Activated T-cell treated with anti-CD3 and anti-CD28 coated beads for 4 hours (primary cell): ENCODE measurements around the gene DSG2.

Source experiments
- DNase-seq: peaks from one replicate; pipeline ENCODE4 v3.0.0-alpha.2; 2020

The DSG2 gene

DNA sequence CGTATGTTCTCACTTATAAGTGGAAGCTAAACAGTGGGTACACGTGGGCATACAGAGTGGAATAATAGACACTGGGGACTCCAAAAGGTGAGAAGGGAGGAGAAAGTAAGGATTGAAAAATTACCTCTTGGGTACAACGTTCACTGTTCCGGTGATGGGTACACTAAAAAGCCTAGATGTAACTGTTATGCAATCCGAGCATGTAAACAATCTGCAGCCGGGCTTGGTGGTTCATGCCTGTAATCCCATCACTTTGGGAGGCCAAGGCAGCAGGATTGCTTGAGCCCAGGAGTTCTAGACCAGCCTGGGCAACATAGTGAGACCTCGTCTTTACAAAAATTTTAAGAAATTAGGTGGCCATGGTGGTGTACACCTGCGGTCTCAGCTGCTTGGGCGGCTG, 60.6 kb downstream of the DSG2 start:
- DNase-seq: no peak

GRCh38 chr18:31562726-31563125, 64.7 kb downstream of the DSG2 start:
- no peak for DNase-seq

- no peak for DNase-seq
Measured at GRCh38 chr18:31563778-31564177, 65.8 kb downstream of the DSG2 start.

DNA sequence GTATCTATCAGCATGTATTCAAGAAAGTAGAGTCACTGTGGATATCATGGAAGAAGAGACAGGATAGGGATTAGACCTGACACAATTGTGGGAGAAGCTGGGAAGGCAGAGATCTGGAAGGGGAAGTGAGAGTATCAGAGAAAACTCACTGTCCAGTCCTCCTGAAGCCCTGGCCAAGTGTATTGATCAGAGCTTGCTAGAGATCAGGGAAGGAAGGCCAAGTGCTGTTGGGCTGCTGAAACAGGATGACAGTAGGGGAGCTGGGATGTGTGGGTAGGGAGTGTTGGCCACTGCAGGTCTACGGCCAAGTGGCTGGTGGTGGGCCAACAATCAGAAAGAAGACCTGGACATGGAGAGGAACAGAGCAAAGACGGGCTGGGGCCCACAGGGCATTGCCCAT, 67.4 kb downstream of the DSG2 start:
- no peak for DNase-seq

DNA sequence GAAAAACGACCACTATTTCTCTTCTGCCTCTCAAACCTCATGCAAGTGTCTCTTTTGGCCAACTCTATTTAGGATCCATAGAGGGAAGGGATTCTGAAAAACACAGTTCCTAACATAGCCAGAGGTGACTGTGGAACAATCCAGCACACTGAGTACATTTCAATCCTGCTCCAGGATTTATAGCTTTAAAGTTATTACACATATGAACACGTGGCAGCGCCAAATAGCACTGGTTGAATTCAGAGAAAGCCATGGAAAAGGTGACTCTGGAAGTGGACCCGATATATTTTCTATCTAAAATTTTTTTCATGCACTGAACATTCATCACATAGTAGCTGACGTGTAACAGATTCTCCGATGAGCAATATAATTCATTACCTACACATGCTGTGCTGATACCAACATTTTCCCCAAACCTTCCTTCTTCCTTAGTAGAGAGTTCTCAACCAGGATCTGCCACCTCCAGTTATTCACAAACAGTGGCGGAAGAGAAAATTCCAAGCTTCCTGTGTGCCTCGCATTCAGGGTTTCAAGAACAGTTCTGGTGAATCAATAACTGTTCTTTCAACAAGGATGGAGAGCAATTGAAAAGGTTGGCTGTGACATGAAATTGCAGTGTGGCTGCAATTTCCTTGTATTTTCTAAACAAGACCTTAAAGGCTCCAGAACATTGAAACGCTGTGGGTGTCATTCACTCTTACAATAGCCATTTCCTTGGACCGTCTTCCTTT, 68.0 kb downstream of the DSG2 start:
- DNase-seq: no peak

DNA sequence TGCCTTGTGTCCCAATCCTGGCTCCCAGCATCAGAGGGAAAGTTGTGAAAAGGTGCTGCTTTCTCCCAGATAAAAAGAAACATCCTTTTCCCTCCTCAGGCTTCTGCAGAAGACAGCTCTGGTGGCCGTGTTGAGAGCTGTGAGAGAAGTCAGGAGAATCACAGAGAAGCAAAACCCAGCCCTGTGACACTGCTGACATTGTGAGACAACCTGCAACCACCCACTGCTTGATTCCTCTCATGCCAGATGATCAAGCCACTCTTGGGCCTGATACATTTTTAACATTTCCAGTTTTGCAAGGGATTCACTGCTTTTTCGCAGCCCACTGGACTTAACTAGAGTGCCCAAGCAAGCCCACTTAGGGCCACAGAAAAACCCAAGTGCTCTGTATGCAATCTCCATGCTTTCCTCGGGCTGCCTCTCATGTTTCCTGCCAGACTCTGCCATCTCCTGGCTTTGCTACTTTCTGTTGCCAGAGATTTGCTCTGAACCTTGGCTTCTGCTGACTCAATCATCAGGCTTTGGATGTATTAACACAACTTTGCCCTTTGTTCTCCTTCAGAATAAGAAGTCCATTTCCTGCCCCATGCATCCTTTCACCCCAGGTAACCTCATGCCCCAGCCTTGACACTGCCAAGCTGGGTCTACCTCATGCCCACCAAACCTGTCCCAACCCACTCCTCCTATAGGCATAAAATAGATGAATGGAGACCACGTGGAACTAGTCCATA, 68.8 kb downstream of the DSG2 start:
- DNase-seq: no peak

- no peak for DNase-seq
Measured at GRCh38 chr18:31572368-31572767, 74.4 kb downstream of the DSG2 start.

- no peak for DNase-seq
Measured at GRCh38 chr18:31573051-31573450, 75.1 kb downstream of the DSG2 start.

DNA sequence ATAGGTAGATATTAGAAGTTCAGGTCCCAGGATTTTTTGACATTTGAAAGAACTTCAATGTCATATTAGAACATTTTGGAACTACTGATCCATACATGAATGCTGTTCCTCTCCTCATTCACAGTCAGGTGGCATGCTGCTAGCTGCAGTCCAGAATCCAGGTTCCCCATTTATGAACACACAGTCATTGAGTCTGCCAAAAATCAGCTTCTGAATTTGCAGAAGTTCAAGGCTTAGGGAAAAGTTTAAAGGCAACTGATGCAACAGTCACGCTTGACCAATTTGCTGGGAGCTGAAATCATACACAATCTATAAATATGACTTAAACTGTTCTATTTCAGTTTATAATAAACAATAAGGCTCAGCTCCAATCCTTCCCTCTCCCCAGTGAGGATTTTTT, 76.4 kb downstream of the DSG2 start:
- no peak for DNase-seq

DNA sequence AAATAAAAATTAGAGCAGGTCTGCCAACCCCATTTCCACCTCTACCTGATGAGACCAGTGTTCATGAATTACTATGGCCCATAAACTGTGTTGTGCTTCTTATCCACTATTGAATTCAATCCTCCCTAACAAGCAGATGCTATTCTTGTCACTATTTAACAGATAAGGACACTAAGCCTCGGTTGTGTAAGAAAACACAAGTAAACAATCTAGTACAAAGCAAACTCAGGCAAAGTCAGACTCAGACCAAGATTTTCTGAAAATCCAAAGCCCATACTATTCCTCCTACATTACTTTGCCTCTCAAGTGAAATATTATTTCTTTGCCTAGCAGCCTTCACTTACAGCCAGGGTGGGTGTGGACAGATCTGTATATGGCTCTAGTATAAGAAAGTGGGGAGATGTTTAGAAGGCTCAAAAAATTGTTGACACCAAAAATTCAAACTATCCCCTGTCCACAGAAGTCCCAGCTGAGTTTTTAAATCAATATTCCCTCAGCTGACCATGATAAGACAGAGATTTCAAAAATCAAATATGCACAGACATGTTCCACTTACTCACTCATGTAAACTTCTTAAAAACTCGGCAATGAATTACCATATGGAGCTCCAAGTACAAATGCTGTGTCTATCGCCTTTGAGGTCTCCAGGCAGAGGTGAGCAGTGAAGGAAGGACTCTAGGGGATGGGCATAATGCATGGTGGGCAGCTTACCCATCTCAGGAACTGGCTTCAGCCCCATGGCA, 77.7 kb downstream of the DSG2 start:
- no peak for DNase-seq

GRCh38 chr18:31576670-31577069, 78.7 kb downstream of the DSG2 start:
- no peak for DNase-seq

DNA sequence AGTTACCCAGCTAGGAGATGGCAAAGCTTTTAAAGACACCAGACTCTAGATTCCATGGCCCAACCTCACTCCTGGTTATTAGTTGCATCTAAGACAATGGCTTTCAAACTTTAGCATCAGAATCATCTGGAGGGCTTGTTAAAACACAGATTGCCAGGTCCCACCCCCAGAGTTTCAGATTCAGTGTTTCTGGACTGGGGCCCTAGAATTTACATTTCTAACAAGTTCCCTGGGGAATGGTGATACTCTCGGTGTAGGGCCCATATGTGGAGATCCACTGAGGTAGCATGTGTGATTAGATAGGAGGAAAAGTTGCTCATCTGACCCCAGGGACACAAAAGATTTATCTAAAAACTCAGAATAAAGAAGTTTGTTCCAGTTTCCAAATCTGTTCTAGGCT, 79.2 kb downstream of the DSG2 start:
- DNase-seq: no peak

DNA sequence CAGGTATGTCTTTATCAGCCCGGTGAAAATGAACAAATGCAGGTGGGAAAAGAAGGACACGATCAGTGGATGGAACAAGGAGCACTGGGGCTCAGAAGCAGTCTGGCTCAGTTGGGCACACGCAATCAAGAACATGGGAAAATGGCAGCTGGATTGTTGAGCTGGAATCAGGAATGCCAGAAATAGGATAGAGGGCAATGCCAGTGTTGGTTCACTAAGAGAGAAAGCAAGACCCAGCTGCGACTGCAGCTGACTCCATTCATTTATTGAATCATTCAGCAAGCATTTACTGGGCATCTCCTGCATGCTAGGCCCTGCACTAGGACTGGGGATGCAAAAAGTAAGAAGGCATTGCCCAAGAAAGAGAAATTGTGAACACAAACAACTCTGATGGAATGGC, 80.1 kb downstream of the DSG2 start:
- DNase-seq: no peak

GRCh38 chr18:31579375-31579774, 81.4 kb downstream of the DSG2 start:
- DNase-seq: no peak

DNA sequence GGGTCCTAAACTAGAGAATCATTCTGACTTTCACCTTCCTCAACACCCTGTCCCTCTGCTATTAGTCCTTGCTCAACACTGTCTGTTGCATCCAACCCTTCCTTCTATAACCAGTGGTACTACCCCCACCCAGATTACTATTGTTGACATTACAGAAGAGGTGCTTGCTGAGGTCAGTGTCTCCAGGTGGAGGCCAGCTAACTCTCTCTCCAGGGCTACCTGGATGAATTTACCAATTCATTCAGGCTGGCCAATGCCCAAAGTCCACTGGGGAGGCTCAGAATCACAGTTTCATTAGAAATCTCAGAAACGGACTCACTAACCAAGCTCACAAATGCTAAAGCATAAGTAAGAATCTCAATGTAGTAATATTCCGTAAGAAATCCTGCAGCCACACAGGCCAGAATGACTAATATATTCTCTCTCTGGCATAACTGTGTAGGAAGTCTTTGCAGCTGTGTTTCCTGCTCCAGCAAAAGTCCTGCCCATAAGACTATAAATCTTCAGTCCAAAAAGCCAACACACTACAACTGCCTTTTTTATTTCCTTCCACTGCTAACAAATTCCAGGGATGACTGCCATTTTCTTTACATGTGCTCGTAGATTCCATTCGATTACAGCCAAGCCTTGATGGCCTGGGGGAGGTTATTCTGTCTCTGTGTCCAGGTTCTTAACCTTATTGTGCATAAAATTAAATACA, 83.7 kb downstream of the DSG2 start:
- no peak for DNase-seq

DNA sequence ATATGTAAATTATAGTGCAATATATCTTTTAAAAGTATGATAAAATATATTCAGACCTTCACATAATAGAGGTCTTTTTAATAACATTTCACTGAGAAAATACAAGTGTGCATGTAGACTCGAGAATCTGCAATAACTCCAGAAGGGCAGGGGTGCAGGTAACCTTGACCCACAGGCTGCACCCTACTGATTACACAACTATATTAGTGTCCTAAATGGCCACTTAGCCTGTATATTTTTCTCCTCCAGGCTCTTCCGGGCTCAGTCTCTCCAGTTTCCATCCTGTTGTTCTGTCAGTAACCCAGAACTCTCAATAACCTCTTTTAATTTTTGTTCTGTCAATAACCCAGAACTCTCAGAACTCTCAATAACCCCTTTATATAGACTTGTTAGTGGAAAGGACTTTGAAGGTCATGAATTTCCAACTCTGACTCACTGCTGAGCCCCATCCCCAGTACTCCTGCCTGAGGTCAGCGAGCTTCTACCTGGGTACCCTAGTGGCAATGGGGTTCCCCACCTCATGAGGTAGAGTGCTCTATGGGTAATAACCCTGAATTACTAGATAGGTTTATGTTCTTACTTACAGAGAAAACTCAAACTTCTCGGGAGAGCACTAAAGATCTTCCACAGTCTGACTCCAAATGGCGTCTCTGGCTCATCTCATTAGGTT, 85.3 kb downstream of the DSG2 start:
- DNase-seq: no peak

DNA sequence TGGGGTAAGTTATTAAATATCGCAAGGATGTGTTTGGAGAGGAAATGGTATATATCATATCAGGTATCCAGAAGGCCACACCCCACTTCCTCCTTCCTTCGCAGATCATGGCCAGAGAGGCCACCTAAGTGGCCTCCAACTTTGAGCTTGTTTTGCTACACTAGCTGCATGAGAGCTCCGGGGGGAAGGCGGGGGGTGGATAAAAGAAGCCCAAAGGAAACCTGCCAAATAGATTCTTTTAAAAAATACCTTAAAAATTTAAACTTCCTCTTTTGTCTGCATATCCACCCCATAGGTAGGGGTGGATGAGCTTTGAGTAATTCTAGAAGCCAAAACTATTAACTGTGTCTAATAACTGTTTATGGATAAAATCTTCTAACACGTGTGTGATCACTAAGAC, 88.0 kb downstream of the DSG2 start:
- DNase-seq: no peak

DNA sequence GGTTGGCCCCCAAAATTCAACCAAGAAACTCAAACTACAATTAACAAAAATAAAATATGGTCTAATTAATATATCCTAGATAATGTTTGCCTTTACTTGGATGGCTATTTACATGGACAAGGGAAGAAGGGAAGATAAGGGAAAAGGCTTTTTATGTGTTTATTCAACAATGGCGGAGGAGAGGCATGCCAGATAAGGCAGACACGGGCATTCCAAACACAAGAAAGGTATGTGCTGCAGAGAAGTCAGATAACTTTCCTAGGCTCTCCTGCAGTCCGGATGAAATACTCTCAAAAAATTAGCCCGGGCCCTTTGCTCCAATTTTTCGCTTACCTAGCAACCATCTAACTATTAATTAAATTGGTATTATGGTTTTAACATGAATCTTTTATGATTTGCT, 88.6 kb downstream of the DSG2 start:
- DNase-seq: no peak

GRCh38 chr18:31587529-31587928, 89.6 kb downstream of the DSG2 start:
- no peak for DNase-seq

GRCh38 chr18:31590570-31590969, 92.6 kb downstream of the DSG2 start:
- no peak for DNase-seq

GRCh38 chr18:31591113-31591512, 93.1 kb downstream of the DSG2 start:
- no peak for DNase-seq

DNA sequence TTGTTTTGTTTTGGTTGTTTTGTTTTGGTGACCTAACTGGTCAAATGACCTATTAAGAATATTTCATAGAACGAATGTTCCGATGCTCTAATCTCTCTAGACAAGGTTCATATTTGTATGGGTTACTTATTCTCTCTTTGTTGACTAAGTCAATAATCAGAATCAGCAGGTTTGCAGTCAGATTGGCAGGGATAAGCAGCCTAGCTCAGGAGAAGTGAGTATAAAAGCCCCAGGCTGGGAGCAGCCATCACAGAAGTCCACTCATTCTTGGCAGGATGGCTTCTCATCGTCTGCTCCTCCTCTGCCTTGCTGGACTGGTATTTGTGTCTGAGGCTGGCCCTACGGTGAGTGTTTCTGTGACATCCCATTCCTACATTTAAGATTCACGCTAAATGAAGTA, 93.7 kb downstream of the DSG2 start, which contains the start of gene TTR:
Gene TTR (plus strand): TSS at position 250 of the 400 bp plus-strand sequence. CDS start 26 bp downstream, at position 276.
- no peak for DNase-seq
